OCI-LY1 (cell line): ENCODE measurements around the gene TDRD15.

ENCODE experiments used
- H2AFZ ChIP-seq: fragments of 200-600 bp; sonication (generic), shearing (Covaris generic); 2 replicates; pipeline ENCODE4 v1.6.0; 2014; ENCODE audit warnings: antibody characterized with exemption, mild to moderate bottlenecking, low read length
- H3F3A ChIP-seq: fragments of 200-600 bp; sonication (generic), shearing (Covaris generic); 2 replicates; pipeline ENCODE4 v1.6.0; 2014; ENCODE audit warnings: mild to moderate bottlenecking, antibody characterized with exemption, low read length, moderate library complexity; ENCODE audit not compliant: insufficient read depth
- H3K27ac ChIP-seq: fragments of 200-600 bp; sonication (generic); 2 replicates; pipeline ENCODE4 v1.5.1; 2014; ENCODE audit warnings: low read length, mixed run types, mild to moderate bottlenecking, low read depth; ENCODE audit not compliant: poor library complexity, severe bottlenecking
- H3K27me3 ChIP-seq: fragments of 200-600 bp; sonication (generic); 2 replicates; pipeline ENCODE4 v1.6.0; 2014; ENCODE audit warnings: antibody characterized with exemption, mild to moderate bottlenecking, low read length, moderate library complexity; ENCODE audit not compliant: insufficient read depth
- H3K36me3 ChIP-seq: fragments of 200-600 bp; sonication (generic); 2 replicates; pipeline ENCODE4 v1.6.1; 2014; ENCODE audit warnings: mild to moderate bottlenecking, antibody characterized with exemption, low read length, moderate library complexity, mixed read lengths; ENCODE audit not compliant: insufficient read depth
- H3K4me1 ChIP-seq: fragments of 200-600 bp; sonication (generic); 2 replicates; pipeline ENCODE4 v1.5.1; 2014; ENCODE audit warnings: mild to moderate bottlenecking, low read length, moderate library complexity; ENCODE audit not compliant: insufficient read depth, severe bottlenecking
- H3K4me2 ChIP-seq: fragments of 200-600 bp; sonication (generic), shearing (Covaris generic); 2 replicates; pipeline ENCODE4 v1.6.1; 2014; ENCODE audit warnings: low read length
- H3K4me3 ChIP-seq: fragments of 200-600 bp; sonication (generic); 2 replicates; pipeline ENCODE4 v1.5.1; 2014; ENCODE audit warnings: low read length, low read depth, mild to moderate bottlenecking, mixed read lengths; ENCODE audit not compliant: poor library complexity, severe bottlenecking
- H3K79me2 ChIP-seq: fragments of 200-600 bp; shearing (Covaris generic); 2 replicates; pipeline ENCODE4 v1.6.1; 2016; ENCODE audit warnings: mixed run types, low read length, mixed read lengths; ENCODE audit not compliant: insufficient read depth
- H3K9ac ChIP-seq: fragments of 200-600 bp; sonication (generic), shearing (Covaris generic); 2 replicates; pipeline ENCODE4 v1.6.1; 2014; ENCODE audit warnings: mild to moderate bottlenecking, low read length, mixed read lengths
- H3K9me2 ChIP-seq: fragments of 200-600 bp; sonication (generic), shearing (Covaris generic); 2 replicates; pipeline ENCODE4 v1.6.1; 2014; ENCODE audit warnings: low read depth, mild to moderate bottlenecking, low read length, mixed read lengths
- H3K9me3 ChIP-seq: fragments of 200-600 bp; shearing (Covaris generic); 2 replicates; pipeline ENCODE4 v1.6.1; 2014; ENCODE audit warnings: low read length, mixed read lengths
- H4K20me1 ChIP-seq: fragments of 200-600 bp; sonication (generic), shearing (Covaris generic); 2 replicates; pipeline ENCODE4 v1.6.0; 2016; ENCODE audit warnings: mild to moderate bottlenecking, low read length; ENCODE audit not compliant: insufficient read depth
- EZH2 ChIP-seq: fragments of 200-600 bp; sonication (generic), shearing (Covaris generic); IDR thresholded peaks from 2 replicates; pipeline ENCODE4 v1.8.0; 2017; ENCODE audit warnings: borderline replicate concordance, mixed run types, mild to moderate bottlenecking, antibody characterized with exemption, low read length, moderate library complexity, mixed read lengths
- TF ChIP-seq, protein P1 (sequence below): fragments of 200-600 bp; sonication (generic), shearing (Covaris generic); IDR thresholded peaks from 2 replicates; pipeline ENCODE4 v1.5.1; 2017; ENCODE audit warnings: mild to moderate bottlenecking, antibody characterized with exemption, low read length, moderate library complexity, mixed read lengths

TDRD15 gene

DNA sequence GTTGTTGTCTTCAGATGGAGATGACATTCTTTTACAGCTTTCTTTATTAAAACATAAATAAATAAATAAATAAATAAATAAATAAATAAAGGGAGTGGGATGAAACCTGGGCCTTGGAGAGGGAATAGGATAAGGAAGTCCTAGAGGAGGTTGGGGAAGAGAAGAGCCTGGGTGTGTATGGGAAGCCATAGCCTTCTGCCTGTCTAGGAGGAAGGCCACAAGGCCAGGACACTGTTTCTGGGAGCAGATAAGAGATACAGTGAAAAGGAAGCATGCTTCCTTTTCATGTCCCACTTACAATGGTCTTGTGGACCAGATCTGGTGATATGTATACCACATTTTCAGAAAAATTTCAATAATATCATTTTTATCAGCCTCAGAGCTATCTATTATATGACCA, 6.1 kb upstream of the TDRD15 start:
- H3K36me3 ChIP-seq: no peaks in the 10 kb centered on the region
- H3K9me3 ChIP-seq: no peaks in the 10 kb centered on the region
- H3K27me3 ChIP-seq: no peaks in the 10 kb centered on the region
- H3K27ac ChIP-seq: no peak overlapping the region
- H2AFZ ChIP-seq: no peak overlapping the region
- no peaks in the 10 kb centered on the region for H4K20me1 ChIP-seq
- no peak for TF ChIP-seq EZH2
- TF ChIP-seq, protein P1, sequence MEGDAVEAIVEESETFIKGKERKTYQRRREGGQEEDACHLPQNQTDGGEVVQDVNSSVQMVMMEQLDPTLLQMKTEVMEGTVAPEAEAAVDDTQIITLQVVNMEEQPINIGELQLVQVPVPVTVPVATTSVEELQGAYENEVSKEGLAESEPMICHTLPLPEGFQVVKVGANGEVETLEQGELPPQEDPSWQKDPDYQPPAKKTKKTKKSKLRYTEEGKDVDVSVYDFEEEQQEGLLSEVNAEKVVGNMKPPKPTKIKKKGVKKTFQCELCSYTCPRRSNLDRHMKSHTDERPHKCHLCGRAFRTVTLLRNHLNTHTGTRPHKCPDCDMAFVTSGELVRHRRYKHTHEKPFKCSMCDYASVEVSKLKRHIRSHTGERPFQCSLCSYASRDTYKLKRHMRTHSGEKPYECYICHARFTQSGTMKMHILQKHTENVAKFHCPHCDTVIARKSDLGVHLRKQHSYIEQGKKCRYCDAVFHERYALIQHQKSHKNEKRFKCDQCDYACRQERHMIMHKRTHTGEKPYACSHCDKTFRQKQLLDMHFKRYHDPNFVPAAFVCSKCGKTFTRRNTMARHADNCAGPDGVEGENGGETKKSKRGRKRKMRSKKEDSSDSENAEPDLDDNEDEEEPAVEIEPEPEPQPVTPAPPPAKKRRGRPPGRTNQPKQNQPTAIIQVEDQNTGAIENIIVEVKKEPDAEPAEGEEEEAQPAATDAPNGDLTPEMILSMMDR: no peak
- H3K9ac ChIP-seq: no peak overlapping the region
- no peak overlapping the region for H3K4me2 ChIP-seq
- no peaks in the 10 kb centered on the region for H3K4me1 ChIP-seq
- H3K9me2 ChIP-seq: no peaks in the 10 kb centered on the region
- H3K4me3 ChIP-seq: no peak overlapping the region
- no peaks in the 10 kb centered on the region for H3K79me2 ChIP-seq
- H3F3A ChIP-seq: no peaks in the 10 kb centered on the region

DNA sequence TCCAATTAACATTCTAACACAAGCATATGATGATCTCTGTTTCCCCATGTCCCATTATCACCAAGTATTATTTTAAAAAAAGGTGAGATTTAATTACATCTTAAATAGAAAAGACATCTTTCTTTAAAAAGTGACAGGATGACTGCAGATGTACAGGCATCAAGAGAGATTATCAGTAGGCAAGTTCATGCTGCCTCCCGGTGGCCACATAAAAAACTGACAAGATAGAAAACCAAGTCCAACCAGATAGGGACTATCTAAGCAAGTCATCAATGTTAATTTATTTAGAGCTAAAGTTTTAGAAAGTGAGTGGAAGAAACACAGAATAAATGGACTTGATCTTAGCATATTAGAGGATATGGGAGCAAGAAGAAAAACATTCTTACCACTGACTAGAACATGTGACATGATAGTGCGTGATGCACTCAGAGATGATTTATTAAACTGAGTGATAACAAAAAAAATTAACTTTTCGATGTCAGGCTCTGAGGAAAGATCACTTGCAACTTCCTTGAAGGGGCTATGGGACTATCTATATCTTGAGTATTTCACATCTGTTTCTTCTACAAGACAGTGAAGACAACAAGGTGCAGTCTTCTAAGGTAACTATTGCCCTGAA, 5.4 kb upstream of the TDRD15 start:
- TF ChIP-seq, protein P1: peak; percentile 67
- no peak for TF ChIP-seq EZH2

DNA sequence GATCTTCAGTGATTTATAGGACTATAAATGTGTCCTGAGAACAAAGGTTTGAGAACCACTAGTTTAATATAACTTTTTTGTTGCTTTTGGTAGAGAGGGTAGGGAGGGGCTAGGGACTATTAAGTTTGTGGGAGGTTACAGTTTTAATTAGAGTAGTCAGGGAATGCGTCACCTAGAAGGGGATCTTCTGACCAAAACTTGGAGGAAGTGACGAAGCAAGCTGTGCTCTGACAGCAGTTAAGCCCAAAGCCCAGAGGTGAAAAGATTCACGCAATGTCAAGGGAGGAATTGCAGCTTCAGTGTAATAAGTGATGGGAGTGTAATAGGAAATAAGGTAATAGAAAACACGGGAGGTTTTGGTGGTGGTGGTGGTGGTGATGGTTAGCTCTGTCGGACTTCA, 8.1 kb downstream of the TDRD15 start:
- TF ChIP-seq, protein P1: no peak
- no peak for TF ChIP-seq EZH2
- Histone ChIP-seq H3K27ac (no peak overlapping the region), H3F3A (no peaks in the 10 kb centered on the region), H3K27me3 (no peaks in the 10 kb centered on the region), H3K4me1 (no peaks in the 10 kb centered on the region), H4K20me1 (no peaks in the 10 kb centered on the region), H2AFZ (no peak overlapping the region), H3K79me2 (no peaks in the 10 kb centered on the region), H3K36me3 (no peaks in the 10 kb centered on the region), H3K9ac (no peak overlapping the region), H3K9me2 (no peaks in the 10 kb centered on the region), H3K4me3 (no peak overlapping the region), H3K4me2 (no peak overlapping the region), H3K9me3 (no peaks in the 10 kb centered on the region)

More for the DNA sequence above, 5.4 kb upstream of the TDRD15 start:
- Histone ChIP-seq H3K27ac (no peak overlapping the region), H3K79me2 (no peaks in the 10 kb centered on the region), H3K4me3 (no peak overlapping the region), H3K9ac (no peak overlapping the region), H4K20me1 (no peaks in the 10 kb centered on the region), H2AFZ (no peak overlapping the region), H3K9me3 (no peaks in the 10 kb centered on the region), H3K4me2 (no peak overlapping the region), H3K4me1 (no peaks in the 10 kb centered on the region), H3K9me2 (no peaks in the 10 kb centered on the region), H3K36me3 (no peaks in the 10 kb centered on the region), H3K27me3 (no peaks in the 10 kb centered on the region), H3F3A (no peaks in the 10 kb centered on the region)
